NB4 (cell line): ENCODE data around the gene ARL6IP5.

Experiments
- POLR2A ChIP-seq: IDR thresholded peaks from 2 replicates; pipeline ENCODE4 v1.6.1; 2011; ENCODE audit warnings: mild to moderate bottlenecking; ENCODE audit not compliant: insufficient read length; ENCODE audit errors: extremely low read depth
- TF ChIP-seq, protein P1 (sequence below): IDR thresholded peaks from one replicate; pipeline ENCODE4 v1.5.1; 2012; ENCODE audit warnings: low read depth, low read length

DNA sequence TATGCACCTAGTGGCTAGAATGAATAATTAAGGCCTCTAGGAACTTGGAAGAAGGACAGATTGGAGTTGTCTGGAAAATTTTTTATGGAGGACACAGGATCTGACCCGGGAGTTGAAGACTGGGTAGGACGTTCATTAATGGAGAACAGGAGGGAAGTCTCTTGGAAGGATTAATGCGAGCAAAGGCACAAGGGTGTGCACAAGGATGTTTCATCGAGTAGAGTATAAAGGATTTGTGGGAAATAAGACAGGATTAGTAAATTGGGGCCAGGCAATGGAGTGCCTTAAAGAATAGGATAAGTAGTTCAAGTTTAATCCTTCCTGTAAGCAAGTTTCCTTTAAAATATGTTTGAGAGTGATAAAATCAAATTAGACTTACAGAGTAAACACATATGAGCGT, 23.1 kb downstream of the ARL6IP5 start:
- TF ChIP-seq, protein P1, sequence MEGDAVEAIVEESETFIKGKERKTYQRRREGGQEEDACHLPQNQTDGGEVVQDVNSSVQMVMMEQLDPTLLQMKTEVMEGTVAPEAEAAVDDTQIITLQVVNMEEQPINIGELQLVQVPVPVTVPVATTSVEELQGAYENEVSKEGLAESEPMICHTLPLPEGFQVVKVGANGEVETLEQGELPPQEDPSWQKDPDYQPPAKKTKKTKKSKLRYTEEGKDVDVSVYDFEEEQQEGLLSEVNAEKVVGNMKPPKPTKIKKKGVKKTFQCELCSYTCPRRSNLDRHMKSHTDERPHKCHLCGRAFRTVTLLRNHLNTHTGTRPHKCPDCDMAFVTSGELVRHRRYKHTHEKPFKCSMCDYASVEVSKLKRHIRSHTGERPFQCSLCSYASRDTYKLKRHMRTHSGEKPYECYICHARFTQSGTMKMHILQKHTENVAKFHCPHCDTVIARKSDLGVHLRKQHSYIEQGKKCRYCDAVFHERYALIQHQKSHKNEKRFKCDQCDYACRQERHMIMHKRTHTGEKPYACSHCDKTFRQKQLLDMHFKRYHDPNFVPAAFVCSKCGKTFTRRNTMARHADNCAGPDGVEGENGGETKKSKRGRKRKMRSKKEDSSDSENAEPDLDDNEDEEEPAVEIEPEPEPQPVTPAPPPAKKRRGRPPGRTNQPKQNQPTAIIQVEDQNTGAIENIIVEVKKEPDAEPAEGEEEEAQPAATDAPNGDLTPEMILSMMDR = no peak
- no peak for TF ChIP-seq POLR2A
